K562 (cell line): Measurements from ENCODE around the gene UMODL1. TPM values are rescaled to one million over a fixed set of nuclear protein-coding genes. Genes with fewer than 3 reads are reported as not detected.
A peak's percentile ranks its signal among the peaks of the same experiment; 100 is the strongest.

Experiments used
- ATAC-seq: fragments of 200-7000 bp; cut with Tn5 transposase; 3 replicates; pipeline ENCODE4 v1.9.1; 2020; ENCODE audit warnings: moderate library complexity
- BruUV-seq: library from RNA; stranded (reverse); fragments of 400-500 nt; replicated peaks from 2 replicates; lab custom pipeline; 2021; lab: Mats Ljungman, UMichigan
- CTCF ChIA-PET: fragments of 300-600 bp; formaldehyde crosslinking; extraction: SDS; loops from one replicate; lab custom pipeline; 2021; ENCODE audit warnings: low intra/inter-chr PET ratio; lab: Yijun Ruan, JAX
- POLR2A ChIA-PET: fragments of 300-600, 350-650 bp; sonication (Branson Sonifier 250); formaldehyde crosslinking; extraction: SDS; loops from one replicate; lab custom pipeline; 2021; ENCODE audit warnings: antibody characterized with exemption, inconsistent platforms; lab: Yijun Ruan, JAX
- DNase-seq, 4 experiments: peaks; one replicate each; pipeline versions ENCODE4 v3.0.0 to v3.0.0-alpha.2; 2011 to 2018; ENCODE audit warnings: low spot score in 3 of 4, mixed read lengths in 3 of 4; ENCODE audit errors: extremely low read depth in 1 of 4
- FAIRE-seq: peaks from 2 replicates; lab custom pipeline; 2011; peaks lifted over from hg19 to GRCh38; lab: Jason Lieb, UNC
- H2AFZ ChIP-seq: 2 replicates; pipeline ENCODE4 v1.6.0; 2011; ENCODE audit warnings: low read depth, low read length, control low read depth, inconsistent platforms
- H3K27ac ChIP-seq: fragments of 200-600 bp; 3 replicates; pipeline ENCODE4 v1.8.0; 2011; ENCODE audit warnings: low read depth, mild to moderate bottlenecking, control low read depth, inconsistent platforms, low read length, moderate library complexity, mixed read lengths; ENCODE audit errors: extremely low read depth
- H3K27me3 ChIP-seq, 2 experiments: fragments of 300-600 bp in 1 of 2; 2 replicates in 1 of 2; 3 replicates in 1 of 2; pipeline versions ENCODE4 v1.6.0 to v1.8.0; 2011; ENCODE audit warnings: inconsistent platforms in 2 of 2, low read length in 2 of 2, mild to moderate bottlenecking in 1 of 2, mixed read lengths in 1 of 2, moderate library complexity in 1 of 2; ENCODE audit not compliant: control insufficient read depth in 2 of 2, insufficient read depth in 2 of 2
- H3K36me3 ChIP-seq: fragments of 300-600 bp; 3 replicates; pipeline ENCODE4 v1.8.0; 2011; ENCODE audit warnings: mild to moderate bottlenecking, low read length, inconsistent platforms; ENCODE audit not compliant: control insufficient read depth, insufficient read depth
- H3K4me1 ChIP-seq, 2 experiments: fragments of 200-600 bp in 1 of 2; replicated peaks in 1 of 2; 2 replicates in 1 of 2; 3 replicates in 1 of 2; pipeline versions ENCODE4 v1.5.1 to v1.8.0; 2011; ENCODE audit warnings: inconsistent platforms in 2 of 2, low read length in 2 of 2, mild to moderate bottlenecking in 1 of 2, mixed read lengths in 1 of 2, moderate library complexity in 1 of 2; ENCODE audit not compliant: control insufficient read depth in 2 of 2, insufficient read depth in 2 of 2
- H3K4me2 ChIP-seq: 2 replicates; pipeline ENCODE4 v1.6.1; 2011; ENCODE audit warnings: low read length, control low read depth, inconsistent platforms, mixed read lengths; ENCODE audit not compliant: insufficient read depth
- H3K4me3 ChIP-seq: fragments of 200-600 bp; sonication (generic), shearing (Covaris generic); 2 replicates; pipeline ENCODE4 v1.5.1; 2016; ENCODE audit warnings: control low read depth, inconsistent platforms
- H3K79me2 ChIP-seq: fragments of 200-600 bp; 3 replicates; pipeline ENCODE4 v1.8.0; 2011; ENCODE audit warnings: low read length, inconsistent platforms; ENCODE audit not compliant: control insufficient read depth, insufficient read depth
- H3K9ac ChIP-seq, 2 experiments: 2 replicates each; pipeline versions ENCODE4 v1.6.0 to v1.6.1; 2011; ENCODE audit warnings: low read depth in 2 of 2, low read length in 2 of 2, control low read depth in 1 of 2, inconsistent platforms in 1 of 2, mild to moderate bottlenecking in 1 of 2, mixed read lengths in 1 of 2; ENCODE audit not compliant: insufficient read depth in 1 of 2
- H3K9me1 ChIP-seq: one replicate; pipeline ENCODE4 v1.6.0; 2011; ENCODE audit warnings: inconsistent platforms, mild to moderate bottlenecking, low read length, moderate library complexity; ENCODE audit not compliant: control insufficient read depth, insufficient read depth
- H3K9me3 ChIP-seq: replicated peaks from 2 replicates; pipeline ENCODE4 v1.5.1; 2011; ENCODE audit warnings: low read depth, low read length, inconsistent platforms; ENCODE audit not compliant: control insufficient read depth, insufficient read depth
- H4K20me1 ChIP-seq: replicated peaks from 2 replicates; pipeline ENCODE4 v1.6.1; 2011; ENCODE audit warnings: low read length, inconsistent platforms, mixed read lengths; ENCODE audit not compliant: control insufficient read depth, insufficient read depth
- BDP1 ChIP-seq: IDR thresholded peaks from 3 replicates; pipeline ENCODE4 v1.6.1; 2011; ENCODE audit not compliant: insufficient read length, insufficient read depth
- CXXC5 ChIP-seq: fragments of 250-450 bp; sonication (Bioruptor Pico); IDR thresholded peaks from 2 replicates; pipeline ENCODE4 v1.8.0; 2022; ENCODE audit warnings: inconsistent platforms, mild to moderate bottlenecking, moderate library complexity
- DPF2 ChIP-seq: fragments of 450-650 bp; IDR thresholded peaks from 2 replicates; pipeline ENCODE4 v1.6.1; 2016
- GTF2E2 ChIP-seq: fragments of 200-800 bp; sonication (Bioruptor generic); IDR thresholded peaks from 2 replicates; pipeline ENCODE4 v1.6.1; 2016; ENCODE audit warnings: missing genetic modification characterization, missing compliant biosample characterization
- HMBOX1 ChIP-seq: sonication (generic); IDR thresholded peaks from 2 replicates; pipeline ENCODE4 v1.6.1; 2016
- NFIC ChIP-seq: fragments of 450-650 bp; IDR thresholded peaks from 2 replicates; pipeline ENCODE4 v1.6.1; 2017; ENCODE audit warnings: mild to moderate bottlenecking, inconsistent platforms
- NR4A1 ChIP-seq, 2 experiments: fragments of 250-450 bp in 1 of 2; fragments of 450-650 bp in 1 of 2; sonication (Bioruptor Pico) in 1 of 2; IDR thresholded peaks; 2 replicates each; pipeline versions ENCODE4 v1.4.0 to v1.6.1; 2016 to 2020; ENCODE audit warnings: mild to moderate bottlenecking in 2 of 2, missing compliant biosample characterization in 1 of 2, missing genetic modification characterization in 1 of 2, moderate library complexity in 1 of 2
- PCBP1 ChIP-seq: fragments of 200-400 bp; formaldehyde crosslinking; IDR thresholded peaks from 2 replicates; pipeline ENCODE4 v1.6.1; 2018; ENCODE audit warnings: mild to moderate bottlenecking, low read depth, low read length; ENCODE audit not compliant: poor library complexity, severe bottlenecking
- RNF2 ChIP-seq: sonication (generic); IDR thresholded peaks from 2 replicates; pipeline ENCODE4 v1.6.1; 2016
- SAP30 ChIP-seq: fragments of 200-600 bp; sonication (generic); IDR thresholded peaks from 2 replicates; pipeline ENCODE4 v1.6.1; 2012; ENCODE audit warnings: borderline replicate concordance, low read depth, mild to moderate bottlenecking, moderate library complexity, low read length, control low read depth, inconsistent platforms; ENCODE audit not compliant: insufficient read depth, poor library complexity, severe bottlenecking
- SREBF2 ChIP-seq: sonication (generic); formaldehyde crosslinking; IDR thresholded peaks from 2 replicates; pipeline ENCODE4 v1.4.0; 2020; ENCODE audit warnings: mild to moderate bottlenecking, missing genetic modification reagents
- TRIM24 ChIP-seq, 2 experiments: fragments of 450-650 bp; IDR thresholded peaks; 2 replicates each; pipeline ENCODE4 v1.6.1; 2016
- WGBS: fragments of 100-300 bp; shearing (Covaris generic); methylation state at CpG from one replicate; pipeline ENCODE4 v1.1.6; 2016; ENCODE audit warnings: low coverage, mixed read lengths; ENCODE audit not compliant: insufficient coverage; ENCODE audit errors: missing lambda C conversion rate; 5-methylcytosine and 5-hydroxymethylcytosine counted together
- in situ Hi-C: fragments of 300-500 bp; cut with MboI; formaldehyde crosslinking; loops from 4 replicates; pipeline ENCODE4 v1.15.0; 2018; ENCODE audit warnings: inconsistent platforms, mixed read lengths
- intact Hi-C: fragments of 100-400 bp; cut with micrococcal nuclease; formaldehyde crosslinking; loops from 2 replicates; pipeline ENCODE4 v1.14.2; 2022
- polyA plus RNA-seq, 8 experiments: library from polyadenylated mRNA; depleted of rRNA in 4 of 8; stranded (reverse) in 5 of 8; unstranded in 3 of 8; fragments of >200 nt; fragmentation: Nextera tagmentation in 2 of 8; fragmentation: Illumina TruSeq in 1 of 8; extraction: Ambion mirVana in 2 of 8; extraction: Trizol in 1 of 8; gene quantifications; 2 replicates each; pipeline versions ENCODE4 v1.2.1 to v1.2.3, GENCODE V29; 2011 to 2014; ENCODE audit warnings: inconsistent platforms in 1 of 8, missing spikeins in 1 of 8
- total RNA-seq, 7 experiments: library from RNA; depleted of rRNA in 6 of 7; stranded (reverse); fragments of >200 nt in 6 of 7; fragmentation: Illumina TruSeq in 2 of 7; extraction: Trizol in 2 of 7; gene quantifications; 2 replicates each; pipeline versions ENCODE4 v1.2.1 to v1.2.3, GENCODE V29; 2011 to 2021; ENCODE audit warnings: low replicate concordance in 1 of 7
- TF ChIP-seq, protein P1 (sequence below), 3 experiments: fragments of 200-800 bp in 1 of 3; fragments of 250-450 bp in 1 of 3; fragments of 450-650 bp in 1 of 3; sonication (Bioruptor Pico) in 1 of 3; sonication (Bioruptor generic) in 1 of 3; formaldehyde crosslinking in 1 of 3; IDR thresholded peaks; 2 replicates each; pipeline versions ENCODE4 v1.6.1 to v1.8.0; 2016 to 2022; ENCODE audit warnings: mild to moderate bottlenecking in 2 of 3, missing genetic modification characterization in 2 of 3, missing compliant biosample characterization in 1 of 3, moderate library complexity in 1 of 3

UMODL1 gene
- total and polyA plus RNA-seq, 9 of the 15 experiments (the other 6 are each of a cell fraction or from before 2014, with no cell fraction given), result not detected

GRCh38 chr21:42051788-42052187, 19.3 kb upstream of the UMODL1 start (continued):
- peak; percentile 59; the same call in 1 of the 2 replicates for TF ChIP-seq HMBOX1
- TF ChIP-seq TRIM24 (IDR thresholded peaks at IDR 0.05), result peak in 1 of 2 experiments; percentile 20; a peak in 1 of 4 replicates
- peak; percentile 89 for TF ChIP-seq DPF2
- no peak for TF ChIP-seq SAP30
- TF ChIP-seq GTF2E2, result no peak
- peak; percentile 50; the same call in 1 of the 2 replicates for TF ChIP-seq NFIC
- TF ChIP-seq CXXC5 (CRISPR knock-in tag), result peak; percentile 81

DNA sequence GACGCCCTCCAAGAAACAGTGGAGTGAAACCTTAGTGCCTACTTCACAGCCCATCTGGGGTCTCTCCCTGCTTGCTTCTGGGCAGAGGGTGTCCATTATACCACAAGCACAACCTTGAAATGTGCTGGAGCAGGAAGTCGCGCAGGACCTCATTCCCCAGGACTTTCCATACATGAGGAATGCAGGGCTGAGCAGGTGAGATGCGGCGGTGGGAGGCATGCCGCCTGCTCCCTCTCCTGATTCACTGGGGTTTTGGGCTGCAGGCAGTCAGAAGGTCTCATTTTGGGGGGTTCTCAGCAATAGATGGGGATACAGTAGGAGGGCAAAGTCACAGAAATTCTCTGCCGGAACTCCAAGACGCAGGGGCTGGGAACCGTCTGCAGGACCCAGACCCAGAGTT, 15.7 kb upstream of the UMODL1 start:
- FAIRE-seq (no peak), DNase-seq (no peak), ATAC-seq (no peak)
- intact Hi-C loops, result no loop called here
- H2AFZ ChIP-seq, result no peak overlapping the region
- H3K27me3 ChIP-seq, result peaks cover 62 to 82% of the 10 kb centered on the region in 2 experiments
- POLR2A ChIA-PET, result no interaction called here
- no peak overlapping the region for H3K27ac ChIP-seq
- no peak overlapping the region for H3K4me3 ChIP-seq
- peaks cover 3 to 11% of the 10 kb centered on the region in 2 experiments; a peak in 4 of 5 replicates for H3K4me1 ChIP-seq
- peaks cover 18% of the 10 kb centered on the region for H4K20me1 ChIP-seq
- no peak overlapping the region for H3K9ac ChIP-seq
- WGBS, result 2% methylated on average over 8 of the region's 9 CpGs
- H3K4me2 ChIP-seq, result no peak overlapping the region
- H3K36me3 ChIP-seq, result no peaks in the 10 kb centered on the region
- no peaks in the 10 kb centered on the region for H3K9me3 ChIP-seq
- no TSS peak for BruUV-seq
- H3K9me1 ChIP-seq, result no peaks in the 10 kb centered on the region
- CTCF ChIA-PET, result no interaction called here
- in situ Hi-C loops, result no loop called here
- no peaks in the 10 kb centered on the region for H3K79me2 ChIP-seq
- no peak for TF ChIP-seq BDP1
- no peak for TF ChIP-seq PCBP1
- TF ChIP-seq, protein P1, sequence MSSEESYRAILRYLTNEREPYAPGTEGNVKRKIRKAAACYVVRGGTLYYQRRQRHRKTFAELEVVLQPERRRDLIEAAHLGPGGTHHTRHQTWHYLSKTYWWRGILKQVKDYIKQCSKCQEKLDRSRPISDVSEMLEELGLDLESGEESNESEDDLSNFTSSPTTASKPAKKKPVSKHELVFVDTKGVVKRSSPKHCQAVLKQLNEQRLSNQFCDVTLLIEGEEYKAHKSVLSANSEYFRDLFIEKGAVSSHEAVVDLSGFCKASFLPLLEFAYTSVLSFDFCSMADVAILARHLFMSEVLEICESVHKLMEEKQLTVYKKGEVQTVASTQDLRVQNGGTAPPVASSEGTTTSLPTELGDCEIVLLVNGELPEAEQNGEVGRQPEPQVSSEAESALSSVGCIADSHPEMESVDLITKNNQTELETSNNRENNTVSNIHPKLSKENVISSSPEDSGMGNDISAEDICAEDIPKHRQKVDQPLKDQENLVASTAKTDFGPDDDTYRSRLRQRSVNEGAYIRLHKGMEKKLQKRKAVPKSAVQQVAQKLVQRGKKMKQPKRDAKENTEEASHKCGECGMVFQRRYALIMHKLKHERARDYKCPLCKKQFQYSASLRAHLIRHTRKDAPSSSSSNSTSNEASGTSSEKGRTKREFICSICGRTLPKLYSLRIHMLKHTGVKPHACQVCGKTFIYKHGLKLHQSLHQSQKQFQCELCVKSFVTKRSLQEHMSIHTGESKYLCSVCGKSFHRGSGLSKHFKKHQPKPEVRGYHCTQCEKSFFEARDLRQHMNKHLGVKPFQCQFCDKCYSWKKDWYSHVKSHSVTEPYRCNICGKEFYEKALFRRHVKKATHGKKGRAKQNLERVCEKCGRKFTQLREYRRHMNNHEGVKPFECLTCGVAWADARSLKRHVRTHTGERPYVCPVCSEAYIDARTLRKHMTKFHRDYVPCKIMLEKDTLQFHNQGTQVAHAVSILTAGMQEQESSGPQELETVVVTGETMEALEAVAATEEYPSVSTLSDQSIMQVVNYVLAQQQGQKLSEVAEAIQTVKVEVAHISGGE (CRISPR knock-in tag; IDR thresholded peaks at IDR 0.05), result no peak
- TF ChIP-seq RNF2, result no peak
- no peak for TF ChIP-seq NR4A1 (CRISPR knock-in tag; IDR thresholded peaks at IDR 0.05)
- TF ChIP-seq NR4A1 (tag; IDR thresholded peaks at IDR 0.05), result no peak
- TF ChIP-seq TRIM24 (IDR thresholded peaks at IDR 0.05), result no peak
- no peak for TF ChIP-seq SREBF2 (CRISPR knock-in tag)
